Spleen (tissue), 13 donors: ENCODE results near the gene EXOC3. TPM values are rescaled to one million over a fixed set of nuclear protein-coding genes. Genes with fewer than 3 reads are reported as not detected.
A peak's percentile ranks its signal among the peaks of the same experiment; 100 is the strongest.

ENCODE experiments used
- DNase-seq: peaks from one replicate; pipeline ENCODE4 v3.0.0-alpha.2; 2020
- H3K27ac ChIP-seq, 8 donors: fragments of 200-600 bp; sonication (generic) in 7 of 8; 1 replicate in 4 of 8; 2 replicates in 4 of 8; pipeline versions ENCODE4 v1.5.0 to v1.8.0; 2016 to 2021; ENCODE audit warnings: inconsistent platforms in 4 of 8, mild to moderate bottlenecking in 4 of 8, moderate library complexity in 1 of 8
- H3K27me3 ChIP-seq, 7 donors: fragments of 200-600 bp; sonication (generic) in 6 of 7; replicated peaks in 1 of 7; 1 replicate in 4 of 7; 2 replicates in 3 of 7; pipeline versions ENCODE4 v1.5.0 to v1.8.0; 2016 to 2021; ENCODE audit warnings: inconsistent platforms in 3 of 7, mild to moderate bottlenecking in 1 of 7
- H3K36me3 ChIP-seq, 6 donors: fragments of 200-600 bp; sonication (generic) in 5 of 6; 1 replicate in 4 of 6; 2 replicates in 2 of 6; pipeline versions ENCODE4 v1.5.0 to v1.8.0; 2016 to 2021; ENCODE audit warnings: inconsistent platforms in 2 of 6
- H3K4me1 ChIP-seq, 6 donors: fragments of 200-600 bp; sonication (generic) in 5 of 6; 1 replicate in 3 of 6; 2 replicates in 3 of 6; pipeline versions ENCODE4 v1.5.0 to v1.8.0; 2016 to 2021; ENCODE audit warnings: inconsistent platforms in 3 of 6
- H3K4me3 ChIP-seq, 8 donors: fragments of 200-600 bp; sonication (generic) in 7 of 8; 1 replicate in 4 of 8; 2 replicates in 4 of 8; pipeline versions ENCODE4 v1.5.0 to v1.8.0; 2016 to 2021; ENCODE audit warnings: inconsistent platforms in 4 of 8, mild to moderate bottlenecking in 4 of 8, moderate library complexity in 2 of 8
- H3K9me3 ChIP-seq, 8 donors: fragments of 200-600 bp; sonication (generic) in 7 of 8; 1 replicate in 4 of 8; 2 replicates in 4 of 8; pipeline versions ENCODE4 v1.5.0 to v1.8.0; 2016 to 2021; ENCODE audit warnings: inconsistent platforms in 4 of 8
- POLR2A ChIP-seq, 3 donors: fragments of 450-650 bp; IDR thresholded peaks; one replicate each; pipeline ENCODE4 v1.5.1; 2017; ENCODE audit warnings: antibody characterized with exemption in 3 of 3, mild to moderate bottlenecking in 1 of 3
- POLR2AphosphoS5 ChIP-seq, 3 donors: sonication (generic); formaldehyde crosslinking; IDR thresholded peaks; one replicate each; pipeline ENCODE4 v1.5.1; 2017; ENCODE audit warnings: antibody characterized with exemption in 3 of 3
- WGBS, 5 donors: extraction: QIAGEN DNeasy Blood & Tissue Kit in 3 of 5; methylation state at CpG; one replicate each; pipeline versions ENCODE4 v1.1.5 to v1.1.7; 2013 to 2018; 5-methylcytosine and 5-hydroxymethylcytosine counted together
- intact Hi-C: fragments of 100-400 bp; cut with DNase I; formaldehyde crosslinking; loops from one replicate; pipeline ENCODE4 v1.15.0; 2023; ENCODE audit warnings: low total_unique reads
- long read RNA-seq, 2 donors: transcript quantifications; one replicate each; lab custom pipeline, GENCODE V29; 2026
- polyA plus RNA-seq, 3 donors: library from polyadenylated mRNA; stranded (reverse); fragments of 200-250 nt; gene quantifications; one replicate each; pipeline ENCODE4 v1.2.1, GENCODE V29; 2013
- total RNA-seq, 7 donors: library from RNA; depleted of rRNA in 3 of 7; stranded (reverse); fragments of >200 nt in 3 of 7; fragmentation: NEBNext Ultra II Directional in 4 of 7; extraction: Animal tissue kit (Norgen Biotek cat#: 25700) in 4 of 7; gene quantifications; one replicate each; pipeline versions ENCODE4 v1.1.0 to v1.2.1, GENCODE V29; 2016 to 2021
- TF ChIP-seq, protein P1 (sequence below), 11 experiments: fragments of 200-600 bp in 7 of 11; fragments of 450-650 bp in 4 of 11; sonication (generic) in 4 of 11; IDR thresholded peaks in 8 of 11; conservative IDR thresholded peaks in 3 of 11; 1 replicate in 7 of 11; 2 replicates in 4 of 11; pipeline versions ENCODE4 v1.4.0 to v1.8.0; 2016 to 2021; ENCODE audit warnings: antibody characterized with exemption in 11 of 11, inconsistent platforms in 4 of 11, mild to moderate bottlenecking in 1 of 11
- donor health status: healthy with polysubstance abuse.
- donor health status: DM: no; HTN: no; CAD: no; lungs with moderate emphysema.
- donor health status: DM: no; HTN: no; CAD: no.
- donor health status: Bipolar disorder and iron deficiency.
- donor health status: healthy.
- donor health status: DM: no; HTN: no; CAD: no.
- donor health status: DM: yes; HTN: yes; CAD: no.

The EXOC3 gene
- total RNA-seq (10 to 100 TPM; 61.5 to 87.0 (median 77.5) TPM), polyA plus RNA-seq (10 to 100 TPM; 22.7 to 62.0 (median 57.8) TPM)
- long read RNA-seq, donor 1, partial matches to known transcripts = 0 of 3 reads
- long read RNA-seq, donor 1, other reads (novel, unspliced or antisense) = 0 of 3 reads
- long read RNA-seq, donor 2, partial matches to known transcripts = 0 of 3 reads
- long read RNA-seq, donor 2, other reads (novel, unspliced or antisense) = 0 of 3 reads

DNA sequence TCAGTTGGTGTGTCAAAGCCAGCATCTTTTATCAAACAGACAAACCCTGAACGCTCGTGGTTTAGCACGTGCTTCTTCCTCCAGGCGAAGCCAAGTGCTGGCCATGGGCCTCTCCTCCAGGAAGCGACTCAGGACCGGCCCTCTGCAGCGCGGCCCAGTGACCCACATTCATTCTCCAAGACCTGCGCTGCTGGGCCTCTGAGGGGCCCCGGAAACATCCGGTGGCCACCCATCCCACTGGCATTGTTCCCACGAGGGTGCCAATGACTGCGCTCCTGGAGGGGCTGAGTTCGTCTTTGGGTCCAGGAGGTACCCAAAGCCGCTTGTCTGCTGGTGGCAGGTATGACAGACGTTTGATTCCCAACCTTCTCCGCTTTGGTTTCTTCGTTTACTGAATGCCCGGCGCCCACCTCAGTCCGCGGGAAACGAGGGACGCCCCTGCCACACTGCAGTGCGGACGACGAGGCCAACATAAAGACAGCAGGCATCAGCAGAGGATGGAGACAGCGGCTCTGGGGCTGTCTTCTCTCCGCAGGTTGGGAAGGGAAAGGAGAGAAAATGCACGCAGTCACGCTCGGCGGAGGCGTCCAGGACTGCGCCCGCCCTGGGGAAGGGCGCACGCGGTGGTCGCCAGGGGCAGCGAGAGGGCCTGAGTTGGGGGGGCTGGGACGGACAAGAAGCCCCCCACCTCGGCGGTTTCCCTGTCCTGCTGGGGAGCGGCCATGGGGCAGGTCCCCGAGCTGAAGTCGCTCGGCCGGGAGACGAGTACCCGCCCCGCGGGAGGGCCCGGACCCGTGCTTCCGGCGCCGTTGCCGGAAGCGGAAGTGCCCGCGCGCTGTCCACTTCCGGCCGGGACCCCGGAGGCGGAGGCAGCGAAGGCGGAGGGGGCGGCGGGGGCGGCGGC lies at the start of gene EXOC3:
EXOC3 (plus strand) TSS at position 842 of the 904 bp plus-strand sequence. CDS start 3,030 bp downstream, outside the sequence.
- no peaks in the 10 kb centered on the region for H3K9me3 ChIP-seq
- peak; percentile 93 for DNase-seq
- H3K4me3 ChIP-seq = peak within 1 kb of the TSS; percentile 83 to 97 (median 88)
- TF ChIP-seq, protein P1, sequence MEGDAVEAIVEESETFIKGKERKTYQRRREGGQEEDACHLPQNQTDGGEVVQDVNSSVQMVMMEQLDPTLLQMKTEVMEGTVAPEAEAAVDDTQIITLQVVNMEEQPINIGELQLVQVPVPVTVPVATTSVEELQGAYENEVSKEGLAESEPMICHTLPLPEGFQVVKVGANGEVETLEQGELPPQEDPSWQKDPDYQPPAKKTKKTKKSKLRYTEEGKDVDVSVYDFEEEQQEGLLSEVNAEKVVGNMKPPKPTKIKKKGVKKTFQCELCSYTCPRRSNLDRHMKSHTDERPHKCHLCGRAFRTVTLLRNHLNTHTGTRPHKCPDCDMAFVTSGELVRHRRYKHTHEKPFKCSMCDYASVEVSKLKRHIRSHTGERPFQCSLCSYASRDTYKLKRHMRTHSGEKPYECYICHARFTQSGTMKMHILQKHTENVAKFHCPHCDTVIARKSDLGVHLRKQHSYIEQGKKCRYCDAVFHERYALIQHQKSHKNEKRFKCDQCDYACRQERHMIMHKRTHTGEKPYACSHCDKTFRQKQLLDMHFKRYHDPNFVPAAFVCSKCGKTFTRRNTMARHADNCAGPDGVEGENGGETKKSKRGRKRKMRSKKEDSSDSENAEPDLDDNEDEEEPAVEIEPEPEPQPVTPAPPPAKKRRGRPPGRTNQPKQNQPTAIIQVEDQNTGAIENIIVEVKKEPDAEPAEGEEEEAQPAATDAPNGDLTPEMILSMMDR (IDR thresholded peaks at IDR 0.05 in 8 of 11, conservative IDR thresholded peaks at IDR 0.05 in 3 of 11) = no peak
- peak; percentile 88 to 93 (median 90) for TF ChIP-seq POLR2AphosphoS5 (IDR thresholded peaks at IDR 0.05)
- peaks cover 0 to under 1% (median 0%) of the 10 kb centered on the region in 7 donors for H3K27me3 ChIP-seq
- intact Hi-C loops = no loop called here
- peaks cover 0 to 20% (median 8%) of the 10 kb centered on the region in 6 donors for H3K36me3 ChIP-seq
- peak within 1 kb of the TSS; percentile 69 to 92 (median 88) for H3K27ac ChIP-seq
- H3K4me1 ChIP-seq = peaks cover 14 to 71% (median 38%) of the 10 kb centered on the region in 6 donors
- WGBS, 5 donors = 6 to 9% (median 7%) methylated on average over 42 to 73 of the region's 73 CpGs

DNA sequence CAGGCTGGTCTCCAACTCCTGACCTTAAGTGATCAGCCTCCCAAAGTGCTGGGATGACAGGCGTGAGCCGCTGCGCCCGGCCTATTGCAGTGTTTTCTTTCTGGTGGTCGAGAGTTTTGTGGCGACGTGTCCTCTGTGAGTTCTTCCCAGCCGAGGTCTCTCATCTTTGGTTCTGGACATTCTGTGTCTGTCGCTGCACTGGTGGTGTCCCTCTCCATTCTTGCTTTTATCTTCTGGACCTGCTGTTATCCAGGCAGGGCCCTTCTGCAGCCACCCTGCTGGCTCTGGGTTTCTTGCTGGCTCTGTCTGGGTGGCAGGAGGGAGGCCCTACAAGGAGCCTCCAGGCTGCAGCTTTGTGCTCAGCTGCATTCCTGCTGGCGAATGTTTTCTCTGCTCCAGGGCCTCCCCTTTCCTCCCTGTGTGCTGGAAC lies 49.1 kb upstream of the EXOC3 start:
- 87 to 97% (median 91%) methylated on average over 10 of the region's 10 CpGs for WGBS, 5 donors
- H3K9me3 ChIP-seq = no peaks in the 10 kb centered on the region
- H3K4me1 ChIP-seq = peaks cover 0 to 21% (median 7%) of the 10 kb centered on the region in 6 donors
- no peak for DNase-seq
- intact Hi-C loops = no loop called here
- no peak overlapping the region for H3K4me3 ChIP-seq
- H3K27ac ChIP-seq = no peak overlapping the region
- no peaks in the 10 kb centered on the region for H3K36me3 ChIP-seq
- H3K27me3 ChIP-seq = peaks cover 0 to 7% (median 0%) of the 10 kb centered on the region in 7 donors
- TF ChIP-seq, protein P1 (IDR thresholded peaks at IDR 0.05 in 8 of 11, conservative IDR thresholded peaks at IDR 0.05 in 3 of 11) = no peak
- TF ChIP-seq POLR2A (IDR thresholded peaks at IDR 0.05) = no peak
- no peak for TF ChIP-seq POLR2AphosphoS5 (IDR thresholded peaks at IDR 0.05)

DNA sequence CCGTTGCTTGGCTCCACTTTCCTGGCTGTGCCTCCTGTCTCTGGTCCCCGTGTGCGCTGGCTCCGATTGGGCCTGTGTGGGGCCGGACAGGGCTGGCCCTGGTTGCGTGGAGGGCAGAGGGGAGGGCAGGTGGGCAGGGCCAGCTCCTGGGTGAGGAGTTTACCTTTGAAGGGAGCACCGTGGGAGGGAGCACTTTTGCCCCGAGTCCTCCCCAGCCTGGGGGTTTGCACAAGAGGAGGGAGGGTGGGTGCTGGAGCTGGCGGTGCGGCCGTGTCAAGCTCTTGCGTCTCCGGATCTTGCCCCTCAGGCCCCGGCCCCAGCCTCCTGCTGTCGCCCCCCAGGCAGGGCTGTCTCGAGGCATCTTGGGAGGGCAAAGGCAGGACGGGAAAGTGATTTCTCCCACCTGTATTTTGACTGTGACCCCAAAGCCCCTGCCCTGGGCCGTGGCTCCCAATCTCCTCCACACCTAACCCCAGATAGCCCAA lies 48.3 kb upstream of the EXOC3 start:
- WGBS, 5 donors = 82 to 93% (median 86%) methylated on average over 14 to 18 of the region's 18 CpGs
- intact Hi-C loops = no loop called here
- peak overlapping the region in 3 of 8 donors; percentile 30 to 58 (median 56) for H3K27ac ChIP-seq

More for the DNA sequence above, 48.3 kb upstream of the EXOC3 start:
- TF ChIP-seq POLR2AphosphoS5 (IDR thresholded peaks at IDR 0.05) (no peak), POLR2A (IDR thresholded peaks at IDR 0.05) (no peak)
- TF ChIP-seq, protein P1 (IDR thresholded peaks at IDR 0.05 in 8 of 11, conservative IDR thresholded peaks at IDR 0.05 in 3 of 11) = no peak
- Histone ChIP-seq H3K4me3 (no peak overlapping the region), H3K27me3 (peaks cover 0 to 14% (median 3%) of the 10 kb centered on the region in 7 donors), H3K9me3 (no peaks in the 10 kb centered on the region), H3K4me1 (peaks cover 8 to 27% (median 14%) of the 10 kb centered on the region in 6 donors), H3K36me3 (no peaks in the 10 kb centered on the region)
- DNase-seq = no peak
